ENCODE data around the gene RBM27.
"Not testable (repeated sequence)": the region's sequence is repeated elsewhere in the genome, so short reads cannot be mapped to it uniquely, and the experiment has no call there.

RBM27 gene

DNA sequence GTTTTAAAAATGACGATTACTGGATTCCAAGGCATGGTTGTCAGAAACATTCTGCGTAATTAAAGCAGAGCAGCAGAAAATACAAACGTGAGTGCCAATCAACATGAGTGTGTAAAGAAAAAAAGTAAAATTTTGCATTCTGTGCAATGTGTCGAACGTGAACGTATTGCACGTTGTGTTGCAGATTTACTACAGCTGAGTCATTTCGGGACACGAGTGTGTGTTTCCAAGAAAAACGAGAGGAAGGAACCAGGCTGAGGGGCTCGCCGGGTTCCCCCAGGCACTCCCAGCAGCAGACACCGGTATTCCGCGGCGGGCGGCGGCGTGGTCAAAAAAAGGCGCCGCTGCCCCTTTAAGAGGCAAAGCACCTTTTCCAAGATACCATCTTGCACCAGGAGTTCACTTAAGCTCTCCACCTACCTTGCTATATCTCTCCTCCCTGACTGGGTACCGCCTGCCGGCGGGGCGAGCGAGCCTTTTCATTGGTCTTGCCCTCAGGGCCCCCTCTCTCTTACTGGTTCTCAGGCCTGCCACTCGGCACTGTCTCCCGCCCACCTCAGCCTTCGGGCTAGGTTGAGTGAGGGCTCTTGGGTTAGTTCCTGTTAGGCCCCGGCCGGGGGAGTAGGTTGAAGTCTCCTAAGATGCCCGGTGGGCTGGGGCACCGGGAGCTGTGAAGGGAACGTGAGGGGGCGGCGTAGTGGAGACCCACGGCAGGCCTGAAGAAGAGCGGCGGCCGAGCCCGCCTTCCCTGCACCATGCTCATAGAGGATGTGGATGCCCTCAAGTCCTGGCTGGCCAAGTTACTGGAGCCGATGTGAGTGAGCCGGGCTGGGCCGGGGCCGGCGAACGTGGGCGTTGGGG lies at the start of gene RBM27:
RBM27 (plus strand) TSS at position 595 of the 861 bp plus-strand sequence; CDS start at position 756, 161 bp downstream.
- peak within 1 kb of the TSS; percentile 42 to 95 (median 89) for H3K27ac ChIP-seq

DNA sequence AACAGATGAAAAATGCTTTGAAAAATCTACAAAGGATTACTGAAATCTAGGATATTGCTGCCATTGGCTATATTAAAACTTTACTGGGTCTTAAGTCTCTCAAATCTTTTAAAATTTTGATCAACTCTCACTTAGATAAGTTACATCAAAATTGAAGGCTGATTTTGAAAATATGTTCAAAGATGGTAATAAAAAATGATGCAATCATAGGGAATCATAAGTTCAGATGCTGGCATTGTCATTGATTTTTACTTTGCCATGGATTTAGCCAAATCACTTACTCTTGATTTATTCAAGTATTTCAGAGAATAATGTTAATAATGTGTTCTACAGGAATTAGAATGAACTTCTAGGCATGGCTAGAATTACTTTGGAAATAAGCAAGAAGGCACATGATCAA lies 45.1 kb upstream of the RBM27 start:
- Histone ChIP-seq H3K4me3 (no peak overlapping the region), H3K27ac (no peak overlapping the region)

More for the DNA sequence above, at the start of gene RBM27:
- H3K4me3 ChIP-seq: peak within 1 kb of the TSS; percentile 78 to 97 (median 90)

- Histone ChIP-seq H3K4me3 (no peak overlapping the region), H3K27ac (no peak overlapping the region)
Observed at GRCh38 chr5:146164382-146164781, 39.0 kb upstream of the RBM27 start.

GRCh38 chr5:146165460-146165859 lies 37.9 kb upstream of the RBM27 start:
- no peak overlapping the region for H3K4me3 ChIP-seq
- H3K27ac ChIP-seq: no peak overlapping the region

DNA sequence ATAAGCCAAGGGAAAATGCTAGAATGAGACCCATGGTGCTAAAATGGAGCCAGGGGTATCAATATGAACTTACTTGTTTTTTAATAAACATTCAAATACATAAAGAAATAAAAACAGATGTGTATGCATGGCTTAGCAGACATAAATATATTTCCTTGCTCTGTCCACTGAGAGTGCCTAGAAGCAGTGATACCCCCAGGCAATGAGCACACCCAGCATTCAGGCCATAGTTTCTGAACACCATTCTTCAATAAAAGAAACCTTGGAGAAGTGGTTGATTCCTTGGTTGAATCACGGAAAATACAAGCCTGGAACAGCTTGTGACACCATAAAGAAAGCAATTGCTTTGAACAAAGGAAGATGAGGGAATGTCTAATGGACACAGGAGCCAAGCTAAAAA lies 37.5 kb upstream of the RBM27 start:
- Histone ChIP-seq H3K27ac (no peak overlapping the region), H3K4me3 (no peak overlapping the region)

DNA sequence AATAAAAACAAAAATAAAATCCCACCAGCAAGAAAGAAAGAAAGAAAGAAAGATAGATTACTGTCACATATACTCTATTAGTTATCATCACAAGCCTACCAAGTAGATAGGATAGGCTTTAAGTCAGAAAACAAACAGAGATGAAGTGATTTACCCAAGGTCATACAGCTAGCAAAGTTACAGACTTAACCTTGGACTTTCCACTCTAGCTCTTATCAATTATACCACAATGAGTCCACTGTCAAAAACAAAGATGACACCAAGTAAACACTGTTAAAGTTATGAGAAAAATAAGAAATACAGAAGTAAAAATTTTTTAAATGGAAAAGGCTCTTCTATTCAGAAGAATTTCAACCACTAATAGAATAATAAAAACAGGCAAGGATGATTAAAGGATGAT lies 34.3 kb upstream of the RBM27 start:
- Histone ChIP-seq H3K4me3 (no peak overlapping the region), H3K27ac (no peak overlapping the region)

DNA sequence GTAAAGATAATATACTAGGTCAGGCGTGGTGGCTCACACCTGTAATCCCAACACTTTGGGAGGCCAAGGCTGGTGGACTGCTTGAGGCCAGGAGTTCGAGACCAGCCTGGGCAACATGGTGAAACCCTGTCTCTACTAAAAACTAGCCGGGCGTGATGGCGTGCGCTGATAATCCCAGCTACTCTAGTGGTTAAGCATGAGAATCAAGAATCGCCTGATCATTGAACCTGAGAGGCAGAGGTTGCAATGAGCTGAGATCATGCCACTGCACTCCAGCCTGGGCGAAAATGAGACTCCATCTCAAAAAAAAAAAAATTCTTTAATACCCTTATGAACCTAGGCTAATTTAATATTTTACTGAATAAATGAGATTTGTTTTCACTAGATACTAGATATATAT lies 30.4 kb upstream of the RBM27 start:
- H3K4me3 ChIP-seq, H3K27ac ChIP-seq: not testable (repeated sequence)

DNA sequence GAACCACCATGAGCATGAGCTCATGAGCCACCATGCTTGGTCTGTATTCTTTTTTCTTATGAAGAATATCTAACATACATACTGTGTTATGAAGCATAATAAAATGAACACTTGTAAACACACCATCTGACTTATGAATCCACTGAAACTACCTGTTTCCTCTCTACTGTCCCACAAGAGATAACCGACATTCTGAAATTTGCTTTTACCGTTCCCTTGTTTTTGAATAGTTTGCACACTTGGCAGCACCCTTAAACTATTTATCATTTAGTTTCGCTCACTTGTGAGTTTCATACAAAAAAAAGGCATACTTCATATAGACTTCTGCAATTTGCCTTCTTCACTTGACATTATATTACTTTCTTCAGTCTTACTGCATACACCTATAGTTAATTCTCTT lies 29.8 kb upstream of the RBM27 start:
- Histone ChIP-seq H3K27ac (no peak overlapping the region), H3K4me3 (no peak overlapping the region)

DNA sequence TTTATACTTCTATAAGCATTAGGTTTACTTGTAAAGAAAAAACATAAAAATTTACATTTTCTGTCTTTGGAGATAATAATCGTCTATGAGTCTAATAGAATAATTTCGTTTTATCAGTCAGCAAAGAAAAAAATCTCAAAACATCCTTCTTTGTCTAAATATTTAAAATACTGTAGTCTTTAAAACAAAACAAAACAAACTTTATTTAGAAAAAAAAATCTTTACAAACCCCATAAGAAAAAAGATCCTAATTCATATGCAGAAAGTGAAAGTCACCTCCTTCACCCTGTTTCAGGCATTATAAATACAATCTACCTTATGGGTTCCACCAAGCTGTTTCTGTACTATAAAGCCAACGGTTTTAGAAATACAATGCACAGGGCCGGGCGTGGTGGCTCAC lies 26.6 kb upstream of the RBM27 start:
- Histone ChIP-seq H3K4me3 (no peak overlapping the region), H3K27ac (no peak overlapping the region)

DNA sequence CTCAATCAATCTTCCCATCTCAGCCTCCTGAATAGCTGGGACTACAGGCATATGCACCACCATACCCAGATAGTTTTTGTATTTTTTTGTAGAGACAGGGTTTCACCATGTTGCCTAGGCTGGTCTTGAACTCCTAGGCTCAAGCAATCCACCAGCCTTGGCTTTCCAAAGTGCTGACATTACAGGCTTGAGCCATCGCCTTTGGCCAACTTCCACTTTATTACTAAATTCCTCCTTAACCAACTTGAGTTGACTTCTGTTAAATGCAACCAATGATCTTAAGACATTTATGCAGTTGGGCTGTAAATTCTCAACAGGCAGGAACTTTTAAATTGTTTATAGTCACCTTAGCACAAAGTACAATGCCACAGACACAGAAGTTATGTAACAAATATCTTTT lies 23.7 kb upstream of the RBM27 start:
- H3K27ac ChIP-seq: no peak overlapping the region
- H3K4me3 ChIP-seq: no peak overlapping the region

- Histone ChIP-seq H3K4me3 (peak overlapping the region; percentile 55 to 83 (median 70)), H3K27ac (peak overlapping the region in 15 of 21 experiments; percentile 17 to 86 (median 78))
Observed at GRCh38 chr5:146183403-146183802, 20.0 kb upstream of the RBM27 start.

DNA sequence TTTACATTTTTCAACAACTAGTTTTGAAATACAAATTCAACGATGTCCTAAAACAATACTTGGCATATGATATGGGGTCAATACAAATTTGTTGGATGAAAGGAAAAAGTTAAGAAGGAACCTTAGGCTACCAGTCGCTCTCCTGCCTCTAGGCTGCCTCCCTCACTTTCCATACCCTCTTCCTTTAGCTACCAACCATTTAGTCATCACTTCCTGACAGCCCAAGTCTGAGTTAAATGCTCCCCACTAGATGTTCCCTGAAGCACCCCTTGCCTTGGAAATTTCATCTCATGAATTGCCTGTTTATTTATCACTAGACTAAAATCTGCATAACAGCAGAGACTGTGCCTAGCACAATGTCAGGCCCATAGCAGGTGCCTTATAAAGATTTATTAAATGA lies 18.2 kb upstream of the RBM27 start:
- Histone ChIP-seq H3K4me3 (no peak overlapping the region), H3K27ac (no peak overlapping the region)

DNA sequence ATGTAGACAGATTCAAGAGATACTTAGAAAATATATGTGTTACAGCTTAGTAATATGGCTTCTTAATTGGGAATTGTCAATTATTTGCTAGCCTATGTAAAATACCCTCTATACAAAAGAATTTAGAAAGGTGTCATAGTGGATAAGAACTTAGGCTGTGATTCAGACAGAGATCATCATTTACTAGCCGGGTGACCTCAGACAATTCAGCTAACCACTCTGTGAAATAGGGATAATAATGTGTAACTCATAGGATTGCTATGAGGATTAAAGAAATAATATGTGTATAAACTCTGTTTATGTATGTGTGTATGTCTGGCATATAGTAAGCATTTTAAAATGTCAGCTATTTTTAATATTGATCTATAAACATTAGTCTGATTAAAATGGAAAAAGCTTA lies 15.0 kb upstream of the RBM27 start:
- Histone ChIP-seq H3K27ac (no peak overlapping the region), H3K4me3 (no peak overlapping the region)

DNA sequence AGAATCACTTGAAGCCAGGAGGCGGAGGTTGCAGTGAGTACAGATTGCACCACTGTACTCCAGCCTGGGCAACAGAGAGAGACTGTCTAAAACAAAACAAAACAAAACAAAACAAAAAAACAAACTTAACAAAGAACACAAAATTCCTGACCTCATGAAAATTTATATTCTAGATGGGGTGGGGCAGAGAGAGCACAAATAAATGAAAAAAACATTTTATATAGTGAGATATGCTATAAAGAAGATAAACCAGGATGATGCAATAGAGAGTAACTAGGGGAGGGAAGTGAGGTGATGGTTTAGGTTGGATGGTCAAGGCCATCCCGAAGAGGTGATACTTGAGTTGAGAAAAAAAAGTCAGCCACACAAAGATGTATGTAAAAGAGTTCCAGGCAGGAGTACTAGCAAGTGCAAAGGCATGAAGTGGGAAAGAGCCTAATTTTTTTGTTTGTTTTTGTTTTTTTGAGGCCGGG lies 10.8 kb upstream of the RBM27 start:
- Histone ChIP-seq H3K27ac (no peak overlapping the region), H3K4me3 (no peak overlapping the region)

DNA sequence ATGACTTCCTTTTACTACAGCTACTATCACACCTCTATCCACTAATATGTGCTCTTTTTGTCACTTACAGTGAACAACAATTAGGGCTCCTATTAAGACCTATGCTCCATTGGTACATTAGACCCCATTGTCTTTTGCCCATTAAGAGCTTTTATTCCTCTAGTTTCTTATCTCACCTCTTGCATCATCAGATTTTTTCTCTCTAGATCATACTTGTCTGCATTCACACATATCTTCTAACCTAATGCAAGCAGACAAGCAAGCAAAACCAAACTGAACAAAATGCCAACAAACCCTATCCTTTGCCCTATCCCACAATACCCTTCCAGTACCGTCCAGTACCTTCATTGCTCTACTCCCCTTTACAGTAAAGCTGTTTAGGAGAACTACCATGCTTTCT lies 10.1 kb upstream of the RBM27 start:
- H3K27ac ChIP-seq: no peak overlapping the region
- H3K4me3 ChIP-seq: no peak overlapping the region

DNA sequence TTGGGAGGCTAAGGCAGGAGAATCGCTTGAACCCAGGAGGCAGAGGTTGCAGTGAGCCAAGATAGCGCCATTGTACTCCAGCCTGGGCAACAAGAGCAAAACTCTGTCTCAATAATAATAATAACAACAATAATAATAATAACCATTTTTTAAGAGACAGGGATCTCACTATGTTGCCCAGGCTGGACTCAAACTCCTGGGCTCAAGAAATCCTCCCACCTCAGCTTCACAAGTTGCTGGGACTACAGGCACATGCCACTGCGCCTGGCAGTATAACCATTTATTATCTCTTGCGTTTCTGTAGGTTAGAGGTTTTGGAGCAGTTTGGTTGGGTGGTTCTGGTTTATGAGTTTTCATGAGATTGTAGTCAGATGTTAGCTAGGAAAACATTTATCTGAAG lies 8.4 kb upstream of the RBM27 start:
- not testable (repeated sequence) for H3K27ac ChIP-seq, H3K4me3 ChIP-seq

- H3K27ac ChIP-seq: no peak overlapping the region
- no peak overlapping the region for H3K4me3 ChIP-seq
Observed at GRCh38 chr5:146196459-146197048, 6.9 kb upstream of the RBM27 start.

GRCh38 chr5:146199176-146199815 lies 4.1 kb upstream of the RBM27 start:
- no peak overlapping the region for H3K4me3 ChIP-seq
- H3K27ac ChIP-seq: no peak overlapping the region

DNA sequence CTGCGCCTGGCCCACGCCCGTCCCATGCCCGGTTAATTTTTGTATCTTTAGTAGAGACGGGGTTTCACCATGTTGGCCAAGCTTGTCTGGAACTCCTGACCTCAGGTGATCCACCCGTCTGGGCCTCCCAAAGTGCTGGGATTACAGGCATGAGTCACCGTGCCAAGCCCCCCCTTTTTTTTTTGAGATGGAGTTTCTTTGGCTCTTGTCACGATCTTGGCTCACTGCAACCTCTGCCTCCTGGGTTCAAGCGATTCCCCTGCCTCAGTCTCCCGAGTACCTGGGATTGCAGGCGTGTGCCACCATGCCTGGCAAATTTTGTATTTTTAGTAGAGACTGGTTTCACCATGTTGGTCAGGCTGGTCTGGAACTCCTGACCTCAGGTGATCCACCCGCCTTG lies 1.6 kb upstream of the RBM27 start:
- H3K27ac ChIP-seq: not testable (repeated sequence)

DNA sequence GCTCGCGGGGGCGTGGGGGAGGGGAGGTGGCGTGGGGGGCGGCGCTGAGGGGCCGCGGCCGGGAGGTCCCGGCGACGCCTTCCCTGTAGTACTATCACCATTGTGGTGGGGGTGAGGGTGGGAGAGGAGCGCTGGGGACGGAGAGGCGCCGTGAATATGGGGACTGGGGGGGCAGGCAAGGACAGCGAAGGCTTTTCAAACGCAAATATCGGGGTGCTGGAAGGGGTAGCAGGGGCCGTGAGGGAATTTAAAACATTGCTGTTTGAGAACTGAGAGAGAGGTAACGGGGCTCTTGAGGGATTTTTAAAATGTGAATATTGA lies 427 bp downstream of the RBM27 start:
- Histone ChIP-seq H3K4me3 (peak overlapping the region; percentile 78 to 97 (median 90)), H3K27ac (peak overlapping the region; percentile 42 to 95 (median 89))

More for the DNA sequence above, 1.6 kb upstream of the RBM27 start:
- not testable (repeated sequence) for H3K4me3 ChIP-seq
